Measurements from ENCODE around the gene KLHL30.

DNA sequence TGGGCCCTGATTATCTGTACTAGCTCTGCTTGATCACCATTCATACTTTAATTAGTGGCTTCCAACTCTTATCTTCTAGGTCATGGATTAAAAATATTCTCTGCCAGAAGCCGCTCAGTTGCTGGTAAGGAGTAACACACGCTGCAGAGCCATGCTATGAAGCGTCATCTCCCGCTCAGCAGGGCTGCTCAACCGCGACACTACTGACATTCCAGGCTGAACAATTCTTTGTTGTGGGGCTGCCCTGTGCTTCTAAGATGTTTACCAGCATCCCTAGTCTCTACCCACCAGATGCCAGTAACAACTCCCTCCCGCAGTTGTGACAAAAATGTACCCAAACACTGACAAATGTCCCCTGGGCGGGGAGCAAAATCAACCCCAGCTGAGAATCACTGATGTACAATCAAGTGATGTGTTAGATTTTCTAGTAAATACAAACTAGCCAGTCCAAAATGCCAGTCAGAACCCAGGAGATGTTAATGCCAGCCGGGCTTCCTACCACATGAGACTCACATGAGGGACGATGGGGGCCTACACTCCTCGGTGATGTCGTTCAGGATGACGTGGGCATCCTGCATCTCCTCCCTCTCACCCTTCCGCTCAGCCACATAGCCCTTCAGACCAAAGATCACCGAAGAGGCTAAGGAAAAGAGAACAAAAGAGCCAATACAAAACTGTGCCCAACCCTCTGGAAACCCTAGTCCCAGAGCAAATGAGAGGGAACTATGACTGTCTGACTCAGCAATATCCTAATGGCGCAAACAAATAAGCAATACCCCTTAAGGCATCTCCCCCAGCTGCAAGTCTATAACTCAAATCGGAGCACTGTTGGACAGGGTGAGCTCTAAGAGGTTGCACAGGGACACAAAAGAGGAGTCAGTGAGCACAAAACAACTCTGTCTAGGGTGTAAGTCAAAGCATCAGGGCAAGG is 49.4 kb downstream of the KLHL30 start:
- TF ChIP-seq EZH2 (IDR thresholded peaks at IDR 0.05; ENCODE audit: low read length, missing control alignments), result no peak
- TF ChIP-seq, protein P1, sequence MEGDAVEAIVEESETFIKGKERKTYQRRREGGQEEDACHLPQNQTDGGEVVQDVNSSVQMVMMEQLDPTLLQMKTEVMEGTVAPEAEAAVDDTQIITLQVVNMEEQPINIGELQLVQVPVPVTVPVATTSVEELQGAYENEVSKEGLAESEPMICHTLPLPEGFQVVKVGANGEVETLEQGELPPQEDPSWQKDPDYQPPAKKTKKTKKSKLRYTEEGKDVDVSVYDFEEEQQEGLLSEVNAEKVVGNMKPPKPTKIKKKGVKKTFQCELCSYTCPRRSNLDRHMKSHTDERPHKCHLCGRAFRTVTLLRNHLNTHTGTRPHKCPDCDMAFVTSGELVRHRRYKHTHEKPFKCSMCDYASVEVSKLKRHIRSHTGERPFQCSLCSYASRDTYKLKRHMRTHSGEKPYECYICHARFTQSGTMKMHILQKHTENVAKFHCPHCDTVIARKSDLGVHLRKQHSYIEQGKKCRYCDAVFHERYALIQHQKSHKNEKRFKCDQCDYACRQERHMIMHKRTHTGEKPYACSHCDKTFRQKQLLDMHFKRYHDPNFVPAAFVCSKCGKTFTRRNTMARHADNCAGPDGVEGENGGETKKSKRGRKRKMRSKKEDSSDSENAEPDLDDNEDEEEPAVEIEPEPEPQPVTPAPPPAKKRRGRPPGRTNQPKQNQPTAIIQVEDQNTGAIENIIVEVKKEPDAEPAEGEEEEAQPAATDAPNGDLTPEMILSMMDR (conservative IDR thresholded peaks at IDR 0.05 in 1 of 2, IDR thresholded peaks at IDR 0.05 in 1 of 2; ENCODE audit: low read depth in 1 of 2, low read length in 2 of 2), result no peak
